Measurements from ENCODE around the gene CCR5AS.

Gene CCR5AS

GRCh38 chr3:46438831-46439230, 32.0 kb upstream of the CCR5AS start:
- peaks cover 9 to 12% of the 10 kb centered on the region in 2 experiments for H3K4me1 Mint-ChIP-seq
- no peaks in the 10 kb centered on the region for H4K20me1 ChIP-seq (ENCODE audit: control insufficient read depth, insufficient read depth, insufficient read length)
- no peaks in the 10 kb centered on the region for H3K79me1 ChIP-seq (ENCODE audit: insufficient read depth, low read depth, low read length, poor library complexity, severe bottlenecking)
- H2BK20ac ChIP-seq (ENCODE audit: low read depth, low read length, poor library complexity, severe bottlenecking), result no peak overlapping the region
- no peak overlapping the region for H4K5ac ChIP-seq (ENCODE audit: insufficient read length, low read depth, low read length)
- H3K9me3 Mint-ChIP-seq, result no peaks in the 10 kb centered on the region
- H2BK12ac ChIP-seq (ENCODE audit: insufficient read length, low read depth, low read length), result no peak overlapping the region
- no peak for DNase-seq
- H3K27ac ChIP-seq (ENCODE audit: insufficient read length, low read depth, low read length), result no peak overlapping the region
- no peak overlapping the region for H2AFZ ChIP-seq (ENCODE audit: low read length)
- H3K56ac ChIP-seq (ENCODE audit: insufficient read length, low read depth, low read length), result no peak overlapping the region
- no peaks in the 10 kb centered on the region for H3K79me2 ChIP-seq (ENCODE audit: insufficient read depth, low read length)
- peaks cover 4% of the 10 kb centered on the region; the same call in 1 of the 2 replicates for H3K4me1 ChIP-seq (ENCODE audit: insufficient read depth, low read length)
- H3K18ac ChIP-seq (ENCODE audit: insufficient read length, low read depth, low read length), result no peak overlapping the region
- TF ChIP-seq CTCF (conservative IDR thresholded peaks at IDR 0.05), result no peak
- H3K4me3 Mint-ChIP-seq, result no peak overlapping the region
- no peaks in the 10 kb centered on the region for H3K27me3 ChIP-seq (ENCODE audit: insufficient read depth, low read length)
- H3K4me2 ChIP-seq (ENCODE audit: insufficient read depth, insufficient read length, low read length), result no peak overlapping the region
- no peak overlapping the region for H4K91ac ChIP-seq (ENCODE audit: insufficient read length, low read depth, low read length)
- no peak overlapping the region for H2BK15ac ChIP-seq (ENCODE audit: low read depth, low read length)
- no peak overlapping the region for H4K8ac ChIP-seq (replicated peaks; ENCODE audit: insufficient read length, low read depth, low read length)
- no peak overlapping the region for H3K9ac ChIP-seq (ENCODE audit: extremely low read depth, insufficient read length, low read length)
- H3T11ph ChIP-seq (ENCODE audit: low read length), result no peak overlapping the region
- no peaks in the 10 kb centered on the region for H3K23me2 ChIP-seq (ENCODE audit: insufficient read length, low read depth, low read length, poor library complexity, severe bottlenecking)
- no peak overlapping the region for H2AK5ac ChIP-seq (ENCODE audit: insufficient read length, low read length)
- no peak overlapping the region for H3K23ac ChIP-seq (ENCODE audit: insufficient read length, low read depth, low read length)
- no peak overlapping the region for H3K4ac ChIP-seq (ENCODE audit: low read depth, low read length)
- WGBS (ENCODE audit: extremely low coverage, insufficient read length, low lambda C conversion rate), result no CpG with 5 or more reads among the region's 3 CpGs
- H3K27me3 Mint-ChIP-seq (ENCODE audit: low read depth), result no peaks in the 10 kb centered on the region
- no peaks in the 10 kb centered on the region; a peak in 1 of 7 replicates for H3K36me3 Mint-ChIP-seq (ENCODE audit: insufficient read depth in 1 of 3, low read depth in 3 of 3)
- H3K9me3 ChIP-seq (ENCODE audit: control insufficient read depth, low read depth, low read length), result no peaks in the 10 kb centered on the region
- H3K14ac ChIP-seq (ENCODE audit: insufficient read depth, low read length), result no peak overlapping the region; the same call in 1 of the 2 replicates
- H2BK120ac ChIP-seq (ENCODE audit: low read depth, low read length, poor library complexity, severe bottlenecking), result no peak overlapping the region
- H3K27ac Mint-ChIP-seq, result no peak overlapping the region; a peak in 1 of 7 replicates
- no peak overlapping the region for H2BK5ac ChIP-seq (ENCODE audit: insufficient read length, low read length)
